ENCODE results near the gene NSUN7.

Gene NSUN7

DNA sequence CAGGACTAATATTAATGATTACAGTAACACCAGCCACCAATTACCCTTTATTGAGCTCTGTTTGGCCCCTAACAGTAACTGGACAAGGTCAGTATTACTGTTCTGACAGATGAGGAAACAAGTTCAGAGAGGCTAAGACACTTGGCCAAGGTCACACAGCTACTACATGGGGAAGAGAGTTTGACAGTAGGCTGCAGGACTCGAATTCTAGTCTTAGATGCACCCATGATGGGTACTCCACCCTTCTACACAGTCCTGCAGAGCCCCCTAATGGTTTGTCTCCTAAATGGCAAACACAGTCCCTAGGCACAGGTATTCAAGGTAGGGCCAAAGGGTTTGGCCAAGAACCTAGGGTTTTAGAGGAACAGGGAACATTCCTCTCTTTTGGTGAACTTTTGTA is 93.9 kb downstream of the NSUN7 start:
- TF ChIP-seq, protein P1, sequence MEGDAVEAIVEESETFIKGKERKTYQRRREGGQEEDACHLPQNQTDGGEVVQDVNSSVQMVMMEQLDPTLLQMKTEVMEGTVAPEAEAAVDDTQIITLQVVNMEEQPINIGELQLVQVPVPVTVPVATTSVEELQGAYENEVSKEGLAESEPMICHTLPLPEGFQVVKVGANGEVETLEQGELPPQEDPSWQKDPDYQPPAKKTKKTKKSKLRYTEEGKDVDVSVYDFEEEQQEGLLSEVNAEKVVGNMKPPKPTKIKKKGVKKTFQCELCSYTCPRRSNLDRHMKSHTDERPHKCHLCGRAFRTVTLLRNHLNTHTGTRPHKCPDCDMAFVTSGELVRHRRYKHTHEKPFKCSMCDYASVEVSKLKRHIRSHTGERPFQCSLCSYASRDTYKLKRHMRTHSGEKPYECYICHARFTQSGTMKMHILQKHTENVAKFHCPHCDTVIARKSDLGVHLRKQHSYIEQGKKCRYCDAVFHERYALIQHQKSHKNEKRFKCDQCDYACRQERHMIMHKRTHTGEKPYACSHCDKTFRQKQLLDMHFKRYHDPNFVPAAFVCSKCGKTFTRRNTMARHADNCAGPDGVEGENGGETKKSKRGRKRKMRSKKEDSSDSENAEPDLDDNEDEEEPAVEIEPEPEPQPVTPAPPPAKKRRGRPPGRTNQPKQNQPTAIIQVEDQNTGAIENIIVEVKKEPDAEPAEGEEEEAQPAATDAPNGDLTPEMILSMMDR (conservative IDR thresholded peaks at IDR 0.05; ENCODE audit: low read depth, low read length), result peak; percentile 29
- no peak overlapping the region for H3K4me3 ChIP-seq (ENCODE audit: low read depth, low read length)
- no peak for DNase-seq (ENCODE audit: low read depth)

DNA sequence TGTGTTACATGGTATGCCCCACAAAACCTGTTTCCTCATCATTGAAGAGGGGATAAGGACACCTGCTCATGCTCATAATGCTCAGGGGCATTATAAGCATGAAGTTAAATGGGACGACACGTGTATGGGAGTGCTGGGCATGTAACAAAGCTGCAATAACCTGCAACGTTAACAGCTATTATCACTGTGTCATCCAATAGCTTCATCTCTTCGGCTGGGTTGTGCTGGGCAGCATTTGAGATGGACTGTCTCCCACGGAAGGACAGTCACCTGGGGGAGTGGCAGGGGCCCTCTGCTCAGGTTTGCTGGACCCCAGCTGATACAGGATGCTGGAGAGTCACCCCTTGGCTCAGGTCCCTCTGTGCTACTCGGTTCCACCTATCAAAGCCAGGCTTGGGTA is 94.5 kb downstream of the NSUN7 start:
- TF ChIP-seq, protein P1 (conservative IDR thresholded peaks at IDR 0.05; ENCODE audit: low read depth, low read length), result no peak
- H3K4me3 ChIP-seq (ENCODE audit: low read depth, low read length), result no peak overlapping the region
- no peak for DNase-seq (ENCODE audit: low read depth)

DNA sequence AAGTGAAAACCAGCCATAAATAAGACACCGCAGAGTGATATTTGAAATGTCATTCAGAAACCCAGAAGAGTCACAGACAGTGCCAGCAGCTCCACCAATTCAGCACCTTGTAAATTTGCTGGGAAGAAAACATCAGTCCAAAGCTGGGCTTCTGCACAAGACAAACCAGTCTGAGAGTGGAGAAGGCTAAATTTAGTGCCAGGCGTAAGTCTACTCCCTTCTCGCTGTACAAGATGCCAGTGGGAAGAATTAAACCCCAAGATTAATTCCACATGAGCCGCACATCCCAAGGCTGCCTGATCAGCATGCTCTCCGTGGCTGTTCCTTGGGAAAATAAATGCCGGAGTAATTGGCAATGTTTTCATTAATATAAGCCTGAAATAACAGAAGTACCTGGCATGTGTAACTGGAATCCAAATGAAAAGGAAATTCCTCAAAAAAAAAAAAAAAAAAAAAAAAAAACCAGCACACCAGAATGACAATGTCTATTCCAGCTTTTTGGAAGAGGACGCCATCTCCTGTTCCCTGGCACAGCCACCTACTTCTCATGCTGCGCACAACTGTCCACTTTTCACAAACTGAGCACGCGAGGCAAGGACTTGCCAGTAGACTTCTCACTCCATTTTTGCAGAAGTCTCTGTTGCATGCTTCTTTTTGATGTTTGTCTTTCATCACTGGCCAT is 95.5 kb downstream of the NSUN7 start:
- TF ChIP-seq, protein P1 (conservative IDR thresholded peaks at IDR 0.05; ENCODE audit: low read depth, low read length), result no peak
- no peak for DNase-seq (ENCODE audit: low read depth)
- no peak overlapping the region for H3K4me3 ChIP-seq (ENCODE audit: low read depth, low read length)

DNA sequence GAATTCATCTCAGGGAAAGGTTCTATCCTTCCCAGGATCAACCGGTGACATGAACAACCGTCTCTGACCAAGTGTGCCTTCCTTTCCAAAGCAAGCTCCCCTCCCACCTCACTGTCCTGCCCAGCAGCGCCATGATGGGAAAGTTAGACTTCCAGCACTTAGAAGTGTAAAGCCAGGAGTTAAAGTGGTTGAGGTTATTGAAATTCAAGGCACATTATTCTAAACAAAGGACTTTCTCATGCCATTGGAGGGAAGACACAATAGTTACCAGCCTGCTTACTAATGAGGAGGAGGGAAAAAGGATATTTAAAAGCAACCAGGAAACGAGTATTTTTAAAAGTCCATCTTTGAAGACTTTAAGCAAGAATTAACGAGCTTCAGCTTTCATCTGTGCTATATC is 96.8 kb downstream of the NSUN7 start:
- TF ChIP-seq, protein P1 (conservative IDR thresholded peaks at IDR 0.05; ENCODE audit: low read depth, low read length), result no peak
- no peak overlapping the region for H3K4me3 ChIP-seq (ENCODE audit: low read depth, low read length)
- no peak for DNase-seq (ENCODE audit: low read depth)

DNA sequence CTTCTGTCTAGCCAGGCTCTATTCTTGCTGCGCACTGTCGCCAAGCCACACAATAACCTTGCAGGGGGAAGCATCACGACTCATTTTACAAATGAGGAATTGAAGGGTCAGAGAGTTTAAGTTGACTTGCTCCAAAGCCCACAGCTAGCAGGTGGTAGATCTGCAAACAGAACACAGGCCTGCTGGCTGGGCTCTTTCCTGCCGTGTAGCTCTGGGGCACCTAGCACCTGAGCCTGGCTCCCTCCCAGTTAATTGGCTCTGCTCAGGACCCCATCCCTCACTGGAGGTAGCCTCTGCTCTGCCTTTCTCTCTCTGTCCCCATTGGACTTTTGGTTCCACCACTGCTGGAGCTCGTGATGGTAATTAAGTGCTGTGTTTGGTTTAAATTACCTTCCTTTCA is 98.5 kb downstream of the NSUN7 start:
- H3K4me3 ChIP-seq (ENCODE audit: low read depth, low read length), result no peak overlapping the region
- DNase-seq (ENCODE audit: low read depth), result no peak
- TF ChIP-seq, protein P1 (conservative IDR thresholded peaks at IDR 0.05; ENCODE audit: low read depth, low read length), result no peak

DNA sequence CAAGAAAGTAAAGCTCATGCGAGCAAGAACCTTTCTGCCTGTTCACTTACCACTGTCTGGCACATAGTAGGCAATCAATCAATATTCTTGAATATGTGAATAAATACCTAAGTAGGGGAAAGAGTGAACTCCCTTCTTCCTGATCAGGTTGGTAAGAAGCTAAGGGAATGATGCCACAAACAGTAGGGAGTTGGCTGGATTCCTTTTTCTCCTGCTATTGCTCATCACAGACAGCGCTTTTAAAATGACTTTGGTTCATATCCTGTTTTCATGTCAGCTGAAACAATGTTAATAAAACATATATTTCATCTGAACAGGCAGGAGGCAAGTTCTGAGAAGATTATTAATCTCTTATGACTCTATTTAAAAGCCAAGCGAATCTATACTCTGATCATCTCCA is 99.2 kb downstream of the NSUN7 start:
- TF ChIP-seq, protein P1 (conservative IDR thresholded peaks at IDR 0.05; ENCODE audit: low read depth, low read length), result no peak
- no peak overlapping the region for H3K4me3 ChIP-seq (ENCODE audit: low read depth, low read length)
- DNase-seq (ENCODE audit: low read depth), result peak; percentile 64

DNA sequence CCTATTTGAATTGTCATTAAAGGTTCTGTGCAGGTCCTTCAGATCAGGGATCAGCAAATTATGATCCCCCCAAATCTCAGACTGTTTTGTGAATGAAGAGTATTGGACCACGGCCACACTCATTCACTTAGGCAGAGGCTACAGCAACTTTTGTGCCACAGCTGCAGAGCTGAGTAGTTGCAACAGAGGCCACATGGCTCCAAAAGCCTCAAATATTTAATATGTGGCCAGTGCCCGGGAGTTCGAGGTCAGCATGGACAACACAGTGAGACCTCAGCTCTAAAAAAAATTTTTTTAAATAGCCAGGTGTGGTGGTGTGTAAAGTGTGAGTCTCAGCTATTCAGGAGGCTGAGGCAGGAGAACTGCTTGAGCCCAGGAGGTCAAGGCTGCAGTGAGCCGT is 100.7 kb downstream of the NSUN7 start:
- DNase-seq (ENCODE audit: low read depth), result peak; percentile 22
- TF ChIP-seq, protein P1 (conservative IDR thresholded peaks at IDR 0.05; ENCODE audit: low read depth, low read length), result no peak
- no peak overlapping the region for H3K4me3 ChIP-seq (ENCODE audit: low read depth, low read length)

Data from choroid plexus epithelial cell (primary cell).